Body of pancreas (tissue), 4 donors: Measurements from ENCODE around the gene KRT81.

Source experiments
- POLR2A ChIP-seq, 3 donors: fragments of 450-650 bp; IDR thresholded peaks; one replicate each; pipeline ENCODE4 v1.6.1; 2016; ENCODE audit warnings: antibody characterized with exemption in 3 of 3, mild to moderate bottlenecking in 2 of 3
- TF ChIP-seq, protein P1 (sequence below), 7 experiments: fragments of 450-650 bp in 4 of 7; fragments of 200-600 bp in 3 of 7; sonication (generic) in 3 of 7; IDR thresholded peaks; one replicate each; pipeline ENCODE4 v1.5.1; 2016 to 2019; ENCODE audit warnings: antibody characterized with exemption in 7 of 7

- TF ChIP-seq, protein P1, sequence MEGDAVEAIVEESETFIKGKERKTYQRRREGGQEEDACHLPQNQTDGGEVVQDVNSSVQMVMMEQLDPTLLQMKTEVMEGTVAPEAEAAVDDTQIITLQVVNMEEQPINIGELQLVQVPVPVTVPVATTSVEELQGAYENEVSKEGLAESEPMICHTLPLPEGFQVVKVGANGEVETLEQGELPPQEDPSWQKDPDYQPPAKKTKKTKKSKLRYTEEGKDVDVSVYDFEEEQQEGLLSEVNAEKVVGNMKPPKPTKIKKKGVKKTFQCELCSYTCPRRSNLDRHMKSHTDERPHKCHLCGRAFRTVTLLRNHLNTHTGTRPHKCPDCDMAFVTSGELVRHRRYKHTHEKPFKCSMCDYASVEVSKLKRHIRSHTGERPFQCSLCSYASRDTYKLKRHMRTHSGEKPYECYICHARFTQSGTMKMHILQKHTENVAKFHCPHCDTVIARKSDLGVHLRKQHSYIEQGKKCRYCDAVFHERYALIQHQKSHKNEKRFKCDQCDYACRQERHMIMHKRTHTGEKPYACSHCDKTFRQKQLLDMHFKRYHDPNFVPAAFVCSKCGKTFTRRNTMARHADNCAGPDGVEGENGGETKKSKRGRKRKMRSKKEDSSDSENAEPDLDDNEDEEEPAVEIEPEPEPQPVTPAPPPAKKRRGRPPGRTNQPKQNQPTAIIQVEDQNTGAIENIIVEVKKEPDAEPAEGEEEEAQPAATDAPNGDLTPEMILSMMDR (IDR thresholded peaks at IDR 0.05), result no peak
- TF ChIP-seq POLR2A (IDR thresholded peaks at IDR 0.05), result no peak
Measured at GRCh38 chr12:52256584-52256935, 34.8 kb downstream of the KRT81 start.
